ENCODE results near the gene KCNC4.

DNA sequence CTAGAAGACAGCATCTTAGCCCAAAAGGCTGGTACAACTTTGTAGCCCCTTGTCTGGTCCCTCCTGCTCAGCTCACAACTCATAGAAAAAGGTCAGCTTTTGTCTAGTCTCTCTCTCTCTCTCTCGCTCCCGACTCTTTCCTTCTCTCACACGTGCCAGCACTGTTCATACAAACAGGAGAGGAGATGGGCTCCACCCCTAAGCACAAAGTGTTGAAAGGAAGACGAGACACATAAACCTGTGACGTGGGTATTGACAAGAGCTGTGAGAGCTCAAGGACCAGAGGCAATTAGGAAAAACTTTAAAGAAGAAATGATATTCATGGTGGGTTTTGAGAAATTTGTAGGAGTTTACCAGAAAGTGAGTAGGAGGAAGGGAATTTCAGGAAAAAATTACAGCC, 23.6 kb upstream of the KCNC4 start:
- TF ChIP-seq POLR2A (IDR thresholded peaks at IDR 0.05; ENCODE audit: low read length) (no peak), GATA1 (IDR thresholded peaks at IDR 0.05; ENCODE audit: low read depth, low read length) (no peak)
